Astrocyte (in vitro differentiated cells and primary cell): Measurements from ENCODE around the gene MED12L. TPM values are rescaled to one million over a fixed set of nuclear protein-coding genes. Genes with fewer than 3 reads are reported as not detected.

Experiments
- DNase-seq: peaks from one replicate; pipeline ENCODE4 v3.0.0-alpha.2; 2010; ENCODE audit warnings: low read depth
- FAIRE-seq: peaks from 2 replicates; lab custom pipeline; 2011; peaks lifted over from hg19 to GRCh38; lab: Jason Lieb, UNC
- H2AFZ ChIP-seq: 2 replicates; pipeline ENCODE4 v1.6.0; 2012; ENCODE audit warnings: low read depth, low read length, inconsistent platforms
- H3K27ac ChIP-seq: 2 replicates; pipeline ENCODE4 v1.5.1; 2011; ENCODE audit warnings: low read depth, low read length, inconsistent platforms
- H3K27me3 ChIP-seq: 2 replicates; pipeline ENCODE4 v1.6.0; 2011; ENCODE audit warnings: low read length, inconsistent platforms; ENCODE audit not compliant: insufficient read depth
- H3K36me3 ChIP-seq: 2 replicates; pipeline ENCODE4 v1.5.1; 2011; ENCODE audit warnings: low read length, inconsistent platforms; ENCODE audit not compliant: insufficient read depth
- H3K4me1 ChIP-seq: 2 replicates; pipeline ENCODE4 v1.5.1; 2011; ENCODE audit warnings: low read length, inconsistent platforms; ENCODE audit not compliant: insufficient read depth
- H3K4me2 ChIP-seq: 2 replicates; pipeline ENCODE4 v1.6.0; 2012; ENCODE audit warnings: low read length, inconsistent platforms
- H3K4me3 ChIP-seq: 2 replicates; pipeline ENCODE4 v1.5.1; 2011; ENCODE audit warnings: low read depth, mild to moderate bottlenecking, low read length, inconsistent platforms; ENCODE audit not compliant: insufficient read depth
- H3K79me2 ChIP-seq: 2 replicates; pipeline ENCODE4 v1.6.0; 2012; ENCODE audit warnings: mild to moderate bottlenecking, low read length, inconsistent platforms; ENCODE audit not compliant: insufficient read depth
- H3K9ac ChIP-seq: 2 replicates; pipeline ENCODE4 v1.6.0; 2012; ENCODE audit warnings: mild to moderate bottlenecking, low read length, inconsistent platforms
- H3K9me3 ChIP-seq: 2 replicates; pipeline ENCODE4 v1.5.1; 2012; ENCODE audit warnings: low read depth, mild to moderate bottlenecking, low read length, inconsistent platforms; ENCODE audit not compliant: insufficient read depth
- H4K20me1 ChIP-seq: 2 replicates; pipeline ENCODE4 v1.6.0; 2012; ENCODE audit warnings: low read length, inconsistent platforms; ENCODE audit not compliant: insufficient read depth
- H3K27ac Mint-ChIP-seq: one replicate; pipeline ENCODE4 v1.8.0; 2021; ENCODE audit warnings: mild to moderate bottlenecking, mixed read lengths; ENCODE audit not compliant: unreplicated experiment
- H3K27me3 Mint-ChIP-seq: one replicate; pipeline ENCODE4 v1.8.0; 2021; ENCODE audit warnings: low read depth, mixed read lengths; ENCODE audit not compliant: unreplicated experiment
- H3K36me3 Mint-ChIP-seq: one replicate; pipeline ENCODE4 v1.8.0; 2021; ENCODE audit warnings: low read depth, mixed read lengths; ENCODE audit not compliant: unreplicated experiment
- H3K4me1 Mint-ChIP-seq: one replicate; pipeline ENCODE4 v1.8.0; 2021; ENCODE audit warnings: low read depth, mixed read lengths; ENCODE audit not compliant: unreplicated experiment
- H3K4me3 Mint-ChIP-seq: one replicate; pipeline ENCODE4 v1.8.0; 2021; ENCODE audit warnings: mild to moderate bottlenecking, moderate library complexity, mixed read lengths; ENCODE audit not compliant: unreplicated experiment
- H3K9me3 Mint-ChIP-seq: one replicate; pipeline ENCODE4 v1.8.0; 2021; ENCODE audit warnings: mild to moderate bottlenecking, mixed read lengths; ENCODE audit not compliant: unreplicated experiment
- CTCF ChIP-seq: IDR thresholded peaks from 2 replicates; pipeline ENCODE4 v1.5.1; 2011; ENCODE audit warnings: low read depth, mild to moderate bottlenecking, inconsistent platforms, low read length, moderate library complexity; ENCODE audit not compliant: insufficient read depth
- EZH2 ChIP-seq: IDR thresholded peaks from 2 replicates; pipeline ENCODE4 v1.6.1; 2012; ENCODE audit warnings: mild to moderate bottlenecking, low read length, inconsistent platforms; ENCODE audit not compliant: insufficient read depth
- total RNA-seq: library from RNA; stranded (reverse); gene quantifications from 2 replicates; pipeline ENCODE4 v1.2.1, GENCODE V29; 2021

MED12L gene
- total RNA-seq, 1 donor from 2014 or later = 8.2 TPM

- Histone ChIP-seq H3K9ac (no peak overlapping the region), H3K4me1 (peaks cover 3% of the 10 kb centered on the region), H3K36me3 (no peaks in the 10 kb centered on the region), H3K9me3 (no peaks in the 10 kb centered on the region), H3K79me2 (no peaks in the 10 kb centered on the region), H3K27ac (no peak overlapping the region), H4K20me1 (no peaks in the 10 kb centered on the region), H3K4me3 (no peak overlapping the region), H3K4me2 (no peak overlapping the region), H2AFZ (no peak overlapping the region), H3K27me3 (no peaks in the 10 kb centered on the region)
- Mint-ChIP-seq H3K27me3 (no peaks in the 10 kb centered on the region), H3K27ac (no peak overlapping the region), H3K4me1 (peaks cover 16% of the 10 kb centered on the region), H3K36me3 (no peaks in the 10 kb centered on the region), H3K4me3 (no peak overlapping the region), H3K9me3 (no peaks in the 10 kb centered on the region)
- TF ChIP-seq EZH2 (no peak), CTCF (no peak)
- DNase-seq (no peak), FAIRE-seq (peak; percentile 20)
Measured at GRCh38 chr3:151320131-151320530, 234.7 kb downstream of the MED12L start.

GRCh38 chr3:151321526-151321925 is 236.1 kb downstream of the MED12L start:
- no peaks in the 10 kb centered on the region for H3K9me3 Mint-ChIP-seq
- no peak overlapping the region for H2AFZ ChIP-seq
- no peaks in the 10 kb centered on the region for H3K27me3 ChIP-seq
- FAIRE-seq (no peak), DNase-seq (no peak)
- no peak for TF ChIP-seq EZH2
- no peak for TF ChIP-seq CTCF
- H3K36me3 ChIP-seq = no peaks in the 10 kb centered on the region
- H3K79me2 ChIP-seq = no peaks in the 10 kb centered on the region
- no peak overlapping the region for H3K4me3 Mint-ChIP-seq
- no peaks in the 10 kb centered on the region for H4K20me1 ChIP-seq
- no peak overlapping the region for H3K9ac ChIP-seq
- no peaks in the 10 kb centered on the region for H3K27me3 Mint-ChIP-seq
- no peak overlapping the region for H3K4me2 ChIP-seq
- peaks cover 10% of the 10 kb centered on the region for H3K4me1 Mint-ChIP-seq
- no peak overlapping the region for H3K27ac ChIP-seq
- peaks cover 3% of the 10 kb centered on the region for H3K4me1 ChIP-seq
- H3K36me3 Mint-ChIP-seq = no peaks in the 10 kb centered on the region
- no peak overlapping the region for H3K27ac Mint-ChIP-seq
- no peaks in the 10 kb centered on the region for H3K9me3 ChIP-seq
- H3K4me3 ChIP-seq = no peak overlapping the region

GRCh38 chr3:151322511-151322910 is 237.0 kb downstream of the MED12L start:
- DNase-seq (no peak), FAIRE-seq (no peak)
- no peaks in the 10 kb centered on the region for H3K9me3 ChIP-seq
- H3K4me3 Mint-ChIP-seq = no peak overlapping the region
- H3K27me3 ChIP-seq = no peaks in the 10 kb centered on the region
- no peaks in the 10 kb centered on the region for H4K20me1 ChIP-seq
- TF ChIP-seq EZH2 (no peak), CTCF (no peak)
- no peaks in the 10 kb centered on the region for H3K36me3 ChIP-seq
- H3K36me3 Mint-ChIP-seq = no peaks in the 10 kb centered on the region
- no peak overlapping the region for H3K27ac Mint-ChIP-seq
- no peak overlapping the region for H3K27ac ChIP-seq
- H3K27me3 Mint-ChIP-seq = no peaks in the 10 kb centered on the region
- no peak overlapping the region for H3K4me3 ChIP-seq
- no peaks in the 10 kb centered on the region for H3K9me3 Mint-ChIP-seq
- H3K79me2 ChIP-seq = no peaks in the 10 kb centered on the region
- H3K4me1 Mint-ChIP-seq = peaks cover 6% of the 10 kb centered on the region
- H2AFZ ChIP-seq = no peak overlapping the region
- no peaks in the 10 kb centered on the region for H3K4me1 ChIP-seq
- no peak overlapping the region for H3K9ac ChIP-seq
- no peak overlapping the region for H3K4me2 ChIP-seq
